Upper lobe of left lung (tissue), 6 donors: Measurements from ENCODE around the gene MAP7D1. TPM values are rescaled to one million over a fixed set of nuclear protein-coding genes. Genes with fewer than 3 reads are reported as not detected.

Source experiments
- ATAC-seq, 2 donors: fragments of 200-7000 bp; cut with Tn5 transposase; one replicate each; pipeline ENCODE4 v1.9.1; 2022; ENCODE audit warnings: mild to moderate bottlenecking in 2 of 2, moderate library complexity in 2 of 2; ENCODE audit not compliant: low FRiP score in 2 of 2
- DNase-seq, 2 donors: peaks; one replicate each; pipeline ENCODE4 v3.0.0-alpha.2; 2019 to 2020
- H3K27ac ChIP-seq, 4 donors: fragments of 200-600 bp; sonication (generic); one replicate each; pipeline ENCODE4 v1.5.1; 2016 to 2019
- H3K27me3 ChIP-seq, 4 donors: fragments of 200-600 bp; sonication (generic); one replicate each; pipeline ENCODE4 v1.5.1; 2017 to 2019
- H3K36me3 ChIP-seq, 4 donors: fragments of 200-600 bp; sonication (generic); one replicate each; pipeline ENCODE4 v1.5.1; 2016 to 2019
- H3K4me1 ChIP-seq, 4 donors: fragments of 200-600 bp; sonication (generic); one replicate each; pipeline ENCODE4 v1.5.1; 2018 to 2019
- H3K4me3 ChIP-seq, 4 donors: fragments of 200-600 bp; sonication (generic); one replicate each; pipeline ENCODE4 v1.5.1; 2017 to 2019; ENCODE audit warnings: mild to moderate bottlenecking in 2 of 4, moderate library complexity in 1 of 4
- H3K9me3 ChIP-seq, 4 donors: fragments of 200-600 bp; sonication (generic); one replicate each; pipeline ENCODE4 v1.5.1; 2018 to 2019
- EP300 ChIP-seq, 4 donors: sonication (generic); formaldehyde crosslinking; IDR thresholded peaks; one replicate each; pipeline ENCODE4 v1.5.1; 2017; ENCODE audit warnings: antibody characterized with exemption in 4 of 4, control low read depth in 2 of 4
- POLR2A ChIP-seq, 4 donors: fragments of 450-650 bp; IDR thresholded peaks; one replicate each; pipeline ENCODE4 v1.5.1; 2016 to 2017; ENCODE audit warnings: antibody characterized with exemption in 4 of 4, mild to moderate bottlenecking in 2 of 4
- POLR2AphosphoS5 ChIP-seq, 2 donors: sonication (generic); formaldehyde crosslinking; IDR thresholded peaks; one replicate each; pipeline ENCODE4 v1.5.1; 2017; ENCODE audit warnings: antibody characterized with exemption in 2 of 2
- WGBS, 2 donors: methylation state at CpG; one replicate each; pipeline ENCODE4 v1.1.5; 2017 to 2018; 5-methylcytosine and 5-hydroxymethylcytosine counted together
- total RNA-seq, 6 donors: library from RNA; depleted of rRNA in 4 of 6; stranded (reverse); fragments of >200 nt in 4 of 6; gene quantifications; one replicate each; pipeline versions ENCODE4 v1.1.0 to v1.2.1, GENCODE V29; 2016 to 2021
- TF ChIP-seq, protein P1 (sequence below), 6 experiments: fragments of 450-650 bp in 4 of 6; fragments of 200-600 bp in 2 of 6; sonication (generic) in 2 of 6; IDR thresholded peaks; one replicate each; pipeline ENCODE4 v1.5.1; 2016 to 2019; ENCODE audit warnings: antibody characterized with exemption in 6 of 6
- donor health status: DM: no; HTN: no; CAD: no; lungs with moderate emphysema.
- donor health status: DM: no; HTN: yes; CAD: no; lungs with severe emphysema.

The MAP7D1 gene
- total RNA-seq, 6 donors from 2014 or later, result 129 to 290 (median 153) TPM

DNA sequence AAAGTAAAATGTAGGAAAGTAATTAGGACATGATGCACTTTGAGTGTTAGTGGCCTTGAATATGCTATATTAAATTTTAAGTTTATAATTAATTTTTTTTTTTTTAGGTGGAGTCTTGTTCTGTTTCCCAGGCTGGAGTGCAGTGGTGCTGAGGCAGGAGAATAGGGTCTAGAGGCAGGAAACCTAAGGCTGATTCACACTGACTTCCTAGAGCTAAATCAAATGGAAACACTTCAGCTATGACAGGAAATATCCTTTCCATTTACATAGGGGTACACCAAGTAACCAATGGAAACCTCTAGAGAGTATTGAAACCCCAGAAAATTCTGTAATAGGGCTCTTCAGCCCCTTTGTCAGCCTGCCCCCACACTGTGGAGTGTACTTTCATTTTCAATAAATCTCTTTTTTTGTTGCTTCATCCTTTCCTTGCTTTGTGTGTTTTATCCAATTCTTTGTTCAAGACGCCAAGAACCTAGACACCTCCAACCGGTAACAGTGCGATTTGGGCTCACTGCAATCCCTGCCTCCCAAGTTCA, 50.4 kb downstream of the MAP7D1 start:
- Histone ChIP-seq H3K27ac (no peak overlapping the region), H3K4me1 (peaks cover 20 to 23% (median 22%) of the 10 kb centered on the region in 4 donors), H3K36me3 (no peaks in the 10 kb centered on the region), H3K9me3 (no peaks in the 10 kb centered on the region), H3K27me3 (no peaks in the 10 kb centered on the region), H3K4me3 (no peak overlapping the region)
- no peak for DNase-seq
- TF ChIP-seq POLR2A (IDR thresholded peaks at IDR 0.05) (no peak), POLR2AphosphoS5 (IDR thresholded peaks at IDR 0.05) (no peak), EP300 (IDR thresholded peaks at IDR 0.05) (no peak)
- TF ChIP-seq, protein P1, sequence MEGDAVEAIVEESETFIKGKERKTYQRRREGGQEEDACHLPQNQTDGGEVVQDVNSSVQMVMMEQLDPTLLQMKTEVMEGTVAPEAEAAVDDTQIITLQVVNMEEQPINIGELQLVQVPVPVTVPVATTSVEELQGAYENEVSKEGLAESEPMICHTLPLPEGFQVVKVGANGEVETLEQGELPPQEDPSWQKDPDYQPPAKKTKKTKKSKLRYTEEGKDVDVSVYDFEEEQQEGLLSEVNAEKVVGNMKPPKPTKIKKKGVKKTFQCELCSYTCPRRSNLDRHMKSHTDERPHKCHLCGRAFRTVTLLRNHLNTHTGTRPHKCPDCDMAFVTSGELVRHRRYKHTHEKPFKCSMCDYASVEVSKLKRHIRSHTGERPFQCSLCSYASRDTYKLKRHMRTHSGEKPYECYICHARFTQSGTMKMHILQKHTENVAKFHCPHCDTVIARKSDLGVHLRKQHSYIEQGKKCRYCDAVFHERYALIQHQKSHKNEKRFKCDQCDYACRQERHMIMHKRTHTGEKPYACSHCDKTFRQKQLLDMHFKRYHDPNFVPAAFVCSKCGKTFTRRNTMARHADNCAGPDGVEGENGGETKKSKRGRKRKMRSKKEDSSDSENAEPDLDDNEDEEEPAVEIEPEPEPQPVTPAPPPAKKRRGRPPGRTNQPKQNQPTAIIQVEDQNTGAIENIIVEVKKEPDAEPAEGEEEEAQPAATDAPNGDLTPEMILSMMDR (IDR thresholded peaks at IDR 0.05), result no peak
- WGBS, 2 donors, result 85 to 88% methylated on average over 3 of the region's 3 CpGs
- no peak for ATAC-seq

DNA sequence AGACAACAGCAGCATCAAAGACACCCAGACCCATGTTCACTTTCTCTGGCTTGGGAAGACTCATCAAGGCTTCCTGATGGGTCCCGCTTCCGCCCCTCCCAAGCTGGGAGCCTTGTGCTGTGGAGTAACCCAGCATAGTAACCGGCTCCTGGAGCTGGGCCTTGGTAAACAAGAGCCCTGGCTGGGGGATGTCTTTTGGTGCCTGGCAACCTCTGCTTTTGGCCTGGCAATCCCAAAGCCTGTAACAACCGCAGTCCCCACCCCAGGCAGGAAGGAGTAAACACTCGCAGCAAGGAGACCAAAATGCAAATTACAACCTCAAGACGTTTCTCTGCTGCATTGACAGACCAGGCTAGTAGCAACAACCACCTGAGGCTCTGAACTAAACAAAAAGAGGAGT, 51.4 kb downstream of the MAP7D1 start:
- peak overlapping the region in 2 of 4 donors; percentile 14 to 26 for H3K27ac ChIP-seq
- WGBS, 2 donors, result 48 to 58% methylated on average over 6 of the region's 6 CpGs
- no peaks in the 10 kb centered on the region for H3K27me3 ChIP-seq
- no peaks in the 10 kb centered on the region for H3K9me3 ChIP-seq
- ATAC-seq, result peak; percentile 58 to 67
- no peaks in the 10 kb centered on the region for H3K36me3 ChIP-seq
- TF ChIP-seq POLR2AphosphoS5 (IDR thresholded peaks at IDR 0.05) (no peak), EP300 (IDR thresholded peaks at IDR 0.05) (no peak), POLR2A (IDR thresholded peaks at IDR 0.05) (no peak)
- TF ChIP-seq, protein P1 (IDR thresholded peaks at IDR 0.05), result no peak
- H3K4me1 ChIP-seq, result peaks cover 20 to 23% (median 22%) of the 10 kb centered on the region in 4 donors
- peak in 1 of 2 donors; percentile 71 for DNase-seq
- H3K4me3 ChIP-seq, result no peak overlapping the region

DNA sequence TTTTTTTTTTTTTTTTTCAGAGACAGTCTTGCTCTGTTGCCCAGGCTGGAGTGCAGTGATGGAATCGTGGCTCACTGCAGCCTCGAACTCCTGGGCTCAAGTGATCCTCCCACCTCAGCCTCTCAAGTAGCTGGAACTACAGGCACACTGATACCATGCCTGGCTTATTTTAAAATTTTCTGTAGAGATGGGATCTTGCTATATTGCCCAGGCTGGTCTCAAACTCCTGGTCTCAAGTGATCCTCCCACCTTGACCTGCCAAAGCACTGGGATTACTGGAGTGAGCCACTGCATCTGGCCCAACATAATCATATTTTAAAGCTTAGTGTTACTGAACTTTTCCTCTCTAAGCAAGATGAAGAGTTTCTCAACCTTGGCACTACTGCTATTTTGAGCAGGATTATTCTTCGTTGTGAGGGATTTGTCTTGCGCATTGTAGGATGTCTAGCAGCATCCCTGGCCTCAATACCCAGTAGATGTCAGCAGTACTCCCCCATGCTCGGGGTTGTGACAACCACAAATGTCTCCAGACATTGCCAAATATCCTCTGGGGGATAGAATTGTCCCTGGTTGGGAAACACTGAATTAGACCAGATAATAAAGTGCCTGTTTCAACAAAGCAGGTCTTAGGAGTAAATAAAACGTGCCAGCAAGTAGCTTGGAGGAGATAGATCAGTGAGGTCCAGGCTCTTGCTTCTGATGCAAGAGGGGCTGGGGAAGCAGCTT, 53.2 kb downstream of the MAP7D1 start:
- DNase-seq (no peak), ATAC-seq (no peak)
- 67 to 68% methylated on average over 6 of the region's 6 CpGs for WGBS, 2 donors
- Histone ChIP-seq H3K27ac (no peak overlapping the region), H3K27me3 (no peaks in the 10 kb centered on the region), H3K4me3 (no peak overlapping the region), H3K36me3 (no peaks in the 10 kb centered on the region), H3K9me3 (no peaks in the 10 kb centered on the region), H3K4me1 (peaks cover 8 to 15% (median 11%) of the 10 kb centered on the region in 4 donors)
- TF ChIP-seq POLR2A (IDR thresholded peaks at IDR 0.05) (no peak), POLR2AphosphoS5 (IDR thresholded peaks at IDR 0.05) (no peak), EP300 (IDR thresholded peaks at IDR 0.05) (no peak)
- TF ChIP-seq, protein P1 (IDR thresholded peaks at IDR 0.05), result peak in 1 of 6 experiments; percentile 5

DNA sequence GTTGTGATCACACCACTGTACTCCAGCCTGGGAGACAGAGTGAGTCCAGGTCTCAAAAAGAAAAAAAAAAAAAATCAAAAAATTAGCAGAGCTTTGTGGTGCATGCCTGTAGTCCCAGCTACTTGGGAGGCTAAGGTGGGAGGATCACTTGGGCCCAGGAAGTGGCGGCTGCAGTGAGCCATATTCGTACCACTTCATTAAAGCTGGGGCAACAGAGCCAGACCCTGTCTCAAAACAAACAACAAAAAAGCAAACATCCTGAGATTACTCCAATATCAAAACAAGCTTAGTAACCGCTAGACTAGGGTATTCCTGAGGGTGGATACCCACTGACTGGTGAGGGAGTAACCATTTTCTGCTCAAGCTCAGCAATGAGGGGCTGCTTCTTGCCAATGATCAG, 55.3 kb downstream of the MAP7D1 start:
- ATAC-seq, result no peak
- Histone ChIP-seq H3K27ac (no peak overlapping the region), H3K4me1 (peaks cover 0 to 8% (median 5%) of the 10 kb centered on the region in 4 donors), H3K4me3 (no peak overlapping the region), H3K9me3 (no peaks in the 10 kb centered on the region), H3K27me3 (no peaks in the 10 kb centered on the region), H3K36me3 (no peaks in the 10 kb centered on the region)
- WGBS, 2 donors, result 93 to 100% methylated on average over 3 of the region's 3 CpGs
- no peak for DNase-seq
- no peak for TF ChIP-seq POLR2AphosphoS5 (IDR thresholded peaks at IDR 0.05)

DNA sequence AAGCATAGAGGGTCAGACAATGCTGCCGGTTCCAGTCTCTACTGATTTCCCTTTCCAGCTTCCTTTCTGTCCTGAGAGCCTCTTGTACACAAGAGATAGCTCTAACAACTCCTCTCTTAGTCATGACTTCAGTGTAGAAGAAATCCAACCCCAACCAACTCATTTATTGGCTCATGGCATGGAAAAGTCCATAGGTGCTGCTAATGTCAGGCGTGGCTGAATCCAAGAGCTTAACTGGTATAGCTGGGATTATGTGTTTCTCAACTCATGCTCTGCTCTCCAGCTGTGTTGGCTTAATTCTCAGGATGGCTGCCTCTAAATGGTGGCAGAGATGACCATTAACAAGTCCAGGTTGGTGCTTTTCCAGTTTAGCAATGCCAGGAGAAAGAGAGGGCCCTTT, 55.9 kb downstream of the MAP7D1 start:
- DNase-seq, result no peak
- H3K27ac ChIP-seq, result no peak overlapping the region
- WGBS, 2 donors, result 65 to 80% methylated on average over 2 of the region's 2 CpGs
- no peaks in the 10 kb centered on the region for H3K27me3 ChIP-seq
- H3K4me1 ChIP-seq, result peaks cover 0 to 8% (median 5%) of the 10 kb centered on the region in 4 donors
- H3K36me3 ChIP-seq, result no peaks in the 10 kb centered on the region
- no peak overlapping the region for H3K4me3 ChIP-seq
- no peak for ATAC-seq
- no peaks in the 10 kb centered on the region for H3K9me3 ChIP-seq
- no peak for TF ChIP-seq POLR2AphosphoS5 (IDR thresholded peaks at IDR 0.05)
- TF ChIP-seq, protein P1 (IDR thresholded peaks at IDR 0.05), result no peak
- no peak for TF ChIP-seq POLR2A (IDR thresholded peaks at IDR 0.05)
- TF ChIP-seq EP300 (IDR thresholded peaks at IDR 0.05), result no peak
